ELR (cell line): ENCODE results near the gene CEBPA.

Experiments
- DNase-seq: peaks from one replicate; pipeline ENCODE4 v3.0.0-alpha.2; 2015; ENCODE audit warnings: low read depth

Gene CEBPA

GRCh38 chr19:33302175-33302973 lies at the start of gene CEBPA:
TSS of gene CEBPA (minus strand) at chr19:33302534. CDS start at chr19:33302414, 120 bp downstream.
- DNase-seq = peak; percentile 79

- peak; percentile 65 for DNase-seq
Observed at GRCh38 chr19:33350538-33351309, 48.4 kb upstream of the CEBPA start.

- DNase-seq = no peak
Observed at GRCh38 chr19:33349319-33350289, 47.3 kb upstream of the CEBPA start.

GRCh38 chr19:33348301-33349010 lies 46.1 kb upstream of the CEBPA start:
- peak; percentile 16 for DNase-seq

GRCh38 chr19:33347300-33347699 lies 45.0 kb upstream of the CEBPA start:
- DNase-seq = no peak

- DNase-seq = no peak
Observed at GRCh38 chr19:33346665-33347064, 44.3 kb upstream of the CEBPA start.

- no peak for DNase-seq
Observed at GRCh38 chr19:33345163-33345562, 42.8 kb upstream of the CEBPA start.

GRCh38 chr19:33344573-33344925 lies 42.2 kb upstream of the CEBPA start:
- no peak for DNase-seq

GRCh38 chr19:33343859-33344572 lies 41.7 kb upstream of the CEBPA start:
- DNase-seq = no peak

- DNase-seq = no peak
Observed at GRCh38 chr19:33343301-33343700, 41.0 kb upstream of the CEBPA start.

- no peak for DNase-seq
Observed at GRCh38 chr19:33340991-33341390, 38.7 kb upstream of the CEBPA start.

GRCh38 chr19:33339016-33339984 lies 37.0 kb upstream of the CEBPA start:
- peak; percentile 8 for DNase-seq

GRCh38 chr19:33335446-33335845 lies 33.1 kb upstream of the CEBPA start:
- DNase-seq = no peak

- DNase-seq = no peak
Observed at GRCh38 chr19:33334271-33334670, 31.9 kb upstream of the CEBPA start.

GRCh38 chr19:33333642-33334041 lies 31.3 kb upstream of the CEBPA start:
- no peak for DNase-seq

- no peak for DNase-seq
Observed at GRCh38 chr19:33333151-33333550, 30.8 kb upstream of the CEBPA start.

GRCh38 chr19:33332248-33332647 lies 29.9 kb upstream of the CEBPA start:
- DNase-seq = no peak

- DNase-seq = no peak
Observed at GRCh38 chr19:33329736-33330135, 27.4 kb upstream of the CEBPA start.

- no peak for DNase-seq
Observed at GRCh38 chr19:33329060-33329459, 26.7 kb upstream of the CEBPA start.

- DNase-seq = no peak
Observed at GRCh38 chr19:33325920-33326319, 23.6 kb upstream of the CEBPA start.
